DMS53 treated with DMSO at 0.1 percent for 48 hours (cell line): ENCODE data around the gene SYVN1.
"Not testable (repeated sequence)": the region's sequence is repeated elsewhere in the genome, so short reads cannot be mapped to it uniquely, and the experiment has no call there.

Source experiments
- DNase-seq: peaks from one replicate; lab custom pipeline; 2025; ENCODE audit not compliant: unreplicated experiment; lab: John Stamatoyannopoulos, UW

SYVN1 gene

DNA sequence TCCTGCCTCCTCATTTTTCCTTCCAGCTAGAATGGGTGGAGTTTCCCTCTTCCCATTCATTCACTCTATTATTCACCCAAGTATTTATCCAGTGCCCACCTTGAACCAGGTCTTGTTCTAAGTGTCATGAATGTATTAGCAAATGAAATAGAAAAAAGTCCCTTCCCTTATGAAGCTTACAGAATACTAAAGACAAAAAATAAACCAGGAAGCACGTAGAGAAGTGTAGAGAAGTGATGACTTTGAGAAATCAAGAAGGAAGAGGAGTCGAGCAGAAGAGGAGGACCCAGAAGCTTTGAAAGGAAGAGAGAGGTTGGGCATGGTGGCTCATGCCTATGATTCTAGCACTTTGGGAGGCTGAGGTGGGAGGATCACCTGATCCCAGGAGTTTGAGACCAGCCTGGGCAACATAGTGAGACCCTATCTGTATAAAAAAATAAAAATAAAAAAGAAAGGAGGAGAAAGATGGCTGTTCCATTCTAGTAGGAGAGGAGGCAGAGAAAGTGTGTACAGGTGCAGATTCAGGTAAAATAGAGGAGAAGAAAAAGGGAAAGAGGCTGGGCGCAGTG lies 17.1 kb upstream of the SYVN1 start:
- no peak for DNase-seq

DNA sequence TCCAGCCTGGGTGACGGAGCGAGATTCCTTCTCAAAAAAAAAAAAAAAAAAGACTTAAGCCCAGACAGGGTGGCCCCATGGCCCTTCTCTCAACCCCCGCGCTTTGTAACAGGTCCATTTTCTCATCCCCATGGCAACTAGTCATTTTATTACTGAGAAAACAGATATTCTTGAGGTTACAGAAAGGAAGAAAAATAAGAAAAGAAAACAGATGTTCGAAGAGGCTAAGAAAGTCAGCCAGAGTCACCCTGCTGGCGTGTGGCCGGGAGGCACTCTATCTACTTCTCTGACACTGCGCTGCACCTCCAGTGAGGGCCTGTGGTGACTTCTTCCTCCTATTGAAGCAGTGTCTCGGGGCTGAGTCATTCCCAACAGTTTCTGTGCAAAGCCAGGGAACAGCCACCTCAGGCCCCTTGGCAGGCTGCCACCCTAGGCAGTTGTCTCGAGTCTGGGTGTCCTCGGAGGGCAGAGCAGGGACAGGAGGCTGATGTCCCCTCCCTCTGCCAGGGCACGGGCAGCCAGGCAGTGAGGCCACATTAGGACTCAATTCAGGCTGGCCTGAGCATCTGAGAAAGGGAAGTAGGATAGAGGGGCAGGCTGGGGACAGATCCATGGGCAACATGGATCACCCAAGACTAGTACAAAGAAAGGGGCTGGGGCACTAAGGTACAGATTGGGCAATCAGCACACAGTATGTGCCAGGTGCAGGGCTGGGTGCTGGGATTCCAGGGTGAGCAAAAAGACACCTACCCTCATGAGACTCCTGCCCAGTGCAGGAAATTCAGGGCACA lies 16.4 kb upstream of the SYVN1 start:
- DNase-seq = peak; percentile 94

DNA sequence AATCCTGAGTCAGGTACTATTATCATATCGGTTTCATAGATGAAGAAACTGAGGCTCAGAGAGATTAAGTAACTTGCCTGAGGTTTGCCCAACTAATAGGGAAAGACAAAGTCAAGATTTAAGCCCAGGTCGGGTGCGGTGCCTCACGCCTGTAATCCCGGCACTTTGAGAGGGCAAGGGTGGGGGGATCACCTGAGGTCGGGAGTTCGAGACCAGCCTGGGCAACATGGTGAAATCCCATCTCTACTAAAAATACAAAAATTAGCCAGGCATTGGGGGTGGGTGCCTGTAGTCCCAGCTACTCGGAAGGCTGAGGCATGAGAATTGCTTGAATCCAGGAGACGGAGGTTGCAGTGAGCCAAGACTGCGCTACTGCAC lies 15.8 kb upstream of the SYVN1 start:
- DNase-seq = not testable (repeated sequence)

DNA sequence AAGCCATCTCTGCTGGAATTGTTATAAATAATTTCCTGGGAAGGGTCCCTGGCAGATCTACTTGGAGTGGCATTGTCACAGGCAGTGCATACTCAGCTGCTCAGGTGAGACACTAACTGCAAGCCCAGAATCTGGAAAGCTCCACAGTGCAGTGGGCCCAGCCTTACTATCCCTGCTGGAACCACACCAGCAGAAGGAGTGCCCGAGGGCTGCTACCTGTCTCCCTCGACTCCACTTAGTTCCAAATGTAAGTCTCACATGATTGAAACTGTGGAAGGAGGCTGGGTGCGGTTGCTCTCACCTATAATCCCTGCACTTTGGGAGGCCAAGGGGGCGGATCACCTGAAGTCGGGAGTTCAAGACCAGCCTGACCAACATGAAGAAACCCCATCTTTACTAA lies 14.3 kb upstream of the SYVN1 start:
- no peak for DNase-seq

DNA sequence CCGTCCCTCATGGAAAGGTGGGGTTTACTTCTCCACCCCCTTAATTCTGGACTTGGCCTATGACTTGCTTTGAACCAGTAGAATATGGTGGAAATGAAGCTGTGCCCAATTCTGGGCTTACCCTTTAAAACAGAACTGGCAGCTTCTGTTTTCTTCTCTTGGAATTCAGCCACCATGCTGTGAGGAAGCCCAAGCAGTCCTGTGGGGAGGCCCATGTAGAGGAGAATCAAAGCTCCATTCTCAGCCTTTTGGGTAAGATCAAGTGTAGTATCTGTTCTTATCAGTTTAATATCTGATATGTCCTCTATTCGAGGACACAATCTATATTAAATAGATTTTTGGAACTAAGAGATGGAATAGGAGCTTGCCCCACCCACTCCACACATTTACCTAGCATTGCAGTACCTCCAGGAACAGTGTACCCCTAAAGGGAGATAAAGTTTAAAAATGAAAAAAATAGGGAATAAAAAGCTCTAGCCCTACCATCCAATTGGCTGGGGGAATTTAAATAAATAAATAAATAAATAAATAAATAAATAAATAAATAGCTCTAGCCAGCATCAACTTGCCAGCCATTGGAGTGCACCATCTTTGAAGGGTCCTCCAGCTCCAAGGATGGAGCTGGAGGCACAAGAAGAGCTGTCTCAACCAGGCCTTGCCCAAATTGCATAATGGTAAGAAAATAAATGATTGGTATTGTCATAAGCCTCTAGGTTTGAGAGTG lies 13.2 kb upstream of the SYVN1 start:
- no peak for DNase-seq

DNA sequence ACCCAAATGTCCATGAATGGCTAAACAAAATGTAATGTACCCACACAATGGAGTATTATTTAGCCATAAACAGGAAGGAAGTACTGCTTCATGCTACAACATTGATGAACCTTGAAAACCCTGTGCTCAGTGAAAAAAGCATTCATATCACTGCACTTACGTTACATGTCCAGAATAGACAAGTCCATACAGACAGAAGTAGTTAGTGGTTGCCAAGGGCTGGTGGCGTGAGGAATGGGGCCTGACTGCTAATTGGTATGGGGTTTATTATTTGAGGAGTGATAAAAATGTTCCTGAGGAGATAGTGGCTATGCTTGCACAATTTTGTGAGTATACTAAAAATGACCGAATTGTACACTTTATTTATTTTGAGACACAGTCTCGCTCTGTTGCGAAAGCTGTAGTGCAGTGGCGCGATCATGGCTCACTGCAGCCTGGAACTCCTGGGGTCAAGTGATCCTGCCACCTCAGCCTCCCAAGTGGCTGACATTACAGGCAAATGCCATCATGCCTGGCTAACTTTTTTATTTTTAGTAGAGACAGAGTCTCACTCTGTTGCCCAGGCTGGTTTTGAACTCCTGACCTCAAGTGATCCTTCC lies 7.7 kb upstream of the SYVN1 start:
- DNase-seq = no peak

DNA sequence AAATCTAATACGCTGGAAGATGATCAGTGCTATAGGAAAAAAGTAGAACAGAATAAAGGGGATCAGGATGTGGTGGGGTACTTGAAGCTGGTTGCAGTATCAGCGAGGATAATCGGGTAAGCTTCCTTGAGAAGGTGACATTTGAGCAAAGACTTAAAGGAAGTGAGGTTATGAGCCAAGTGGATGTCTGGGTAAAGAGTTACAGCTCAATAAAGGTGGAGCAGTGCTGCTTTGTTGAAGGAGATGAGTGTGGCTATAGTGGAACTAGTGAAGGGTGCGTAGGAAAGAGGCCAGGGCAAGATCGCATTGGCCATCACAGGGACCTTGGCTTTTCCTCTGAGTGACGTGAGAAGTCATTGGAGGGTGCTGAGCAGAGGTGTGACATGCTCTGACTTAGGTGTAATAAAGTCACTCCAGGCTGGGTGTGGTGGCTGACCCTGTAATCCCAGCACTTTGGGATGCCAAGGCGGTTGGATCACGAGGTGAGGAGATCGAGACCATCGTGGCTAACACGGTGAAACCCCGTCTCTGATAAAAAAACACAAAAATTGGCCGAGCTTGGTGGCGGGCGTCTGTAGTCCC lies 2.3 kb upstream of the SYVN1 start:
- no peak for DNase-seq

DNA sequence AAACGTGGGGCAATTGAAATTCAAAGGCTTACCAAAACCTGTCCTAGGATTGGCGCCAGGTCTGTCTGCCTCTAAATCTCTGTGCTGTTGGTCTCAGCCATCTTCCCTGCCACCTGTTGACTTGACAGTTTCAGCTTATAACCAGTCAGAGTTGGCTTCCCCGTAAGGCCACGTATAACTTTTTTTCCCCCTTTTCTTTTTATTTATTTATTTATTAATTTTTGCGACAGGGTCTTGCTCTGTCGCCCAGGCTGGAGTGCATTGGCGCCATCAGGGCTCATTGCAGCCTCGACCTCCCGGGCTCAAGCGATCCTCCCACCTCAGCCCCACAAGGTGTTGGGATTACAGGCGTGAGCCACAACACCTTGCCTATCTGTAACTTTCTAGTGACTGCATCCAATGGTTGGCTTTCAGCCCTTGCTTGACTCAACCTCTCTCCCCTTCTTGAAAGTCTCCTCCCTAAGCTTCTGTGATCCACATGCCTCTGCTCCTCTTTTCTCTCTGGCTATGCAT lies 1.4 kb upstream of the SYVN1 start:
- DNase-seq = no peak

DNA sequence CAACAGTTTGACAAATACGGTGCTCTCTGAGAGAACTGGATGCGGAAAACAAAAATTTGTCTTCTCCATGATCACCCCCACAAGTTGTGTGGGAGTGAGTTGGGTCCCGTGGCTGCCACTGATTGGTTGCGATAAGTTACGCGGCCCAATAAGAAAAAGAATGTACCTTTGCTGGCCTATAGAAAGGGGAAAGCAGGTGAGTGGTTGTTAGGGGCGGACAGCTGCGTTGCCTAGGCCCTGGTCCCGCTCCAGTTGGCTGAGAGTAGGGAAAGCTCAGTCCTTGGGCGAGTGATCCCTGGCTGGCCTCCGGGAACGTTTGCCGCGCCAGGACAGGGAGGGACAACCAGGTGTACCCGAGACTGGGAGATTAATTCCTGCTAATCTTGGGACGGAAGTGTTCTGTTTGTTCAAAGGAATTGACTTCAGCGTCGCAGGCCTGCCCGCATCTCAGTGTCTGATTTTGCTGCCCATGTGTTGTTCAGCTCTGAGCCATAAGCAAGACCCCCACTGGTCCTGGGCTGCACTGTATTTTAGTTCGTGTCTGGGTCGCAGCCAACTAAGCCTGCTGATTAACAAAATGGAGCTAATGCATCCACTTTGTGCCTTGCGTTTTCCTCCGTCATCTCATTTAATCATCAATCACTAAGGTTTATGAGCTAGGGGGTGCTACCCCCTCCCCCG lies 773 bp upstream of the SYVN1 start:
- peak; percentile 97 for DNase-seq

DNA sequence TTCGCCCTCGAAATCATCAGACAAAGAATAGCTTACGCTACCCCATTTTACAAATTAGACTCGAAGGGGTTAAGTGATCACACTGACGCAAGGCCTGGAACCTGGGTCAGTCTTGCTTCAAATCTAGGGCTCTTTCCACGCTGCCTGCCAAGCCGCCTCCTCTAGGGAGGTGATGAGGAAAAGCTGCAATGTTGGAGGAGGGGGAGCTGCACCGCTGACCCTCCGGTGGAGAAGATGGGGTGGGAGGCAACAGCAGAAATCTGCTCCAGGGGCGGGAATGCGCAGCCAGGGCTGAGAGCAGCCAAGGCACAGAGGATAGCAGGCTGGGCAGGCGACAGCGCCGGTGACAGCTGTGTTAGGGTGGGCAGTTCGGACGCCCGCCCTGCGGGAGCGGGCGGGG lies 595 bp downstream of the SYVN1 start:
- DNase-seq = peak; percentile 9

DNA sequence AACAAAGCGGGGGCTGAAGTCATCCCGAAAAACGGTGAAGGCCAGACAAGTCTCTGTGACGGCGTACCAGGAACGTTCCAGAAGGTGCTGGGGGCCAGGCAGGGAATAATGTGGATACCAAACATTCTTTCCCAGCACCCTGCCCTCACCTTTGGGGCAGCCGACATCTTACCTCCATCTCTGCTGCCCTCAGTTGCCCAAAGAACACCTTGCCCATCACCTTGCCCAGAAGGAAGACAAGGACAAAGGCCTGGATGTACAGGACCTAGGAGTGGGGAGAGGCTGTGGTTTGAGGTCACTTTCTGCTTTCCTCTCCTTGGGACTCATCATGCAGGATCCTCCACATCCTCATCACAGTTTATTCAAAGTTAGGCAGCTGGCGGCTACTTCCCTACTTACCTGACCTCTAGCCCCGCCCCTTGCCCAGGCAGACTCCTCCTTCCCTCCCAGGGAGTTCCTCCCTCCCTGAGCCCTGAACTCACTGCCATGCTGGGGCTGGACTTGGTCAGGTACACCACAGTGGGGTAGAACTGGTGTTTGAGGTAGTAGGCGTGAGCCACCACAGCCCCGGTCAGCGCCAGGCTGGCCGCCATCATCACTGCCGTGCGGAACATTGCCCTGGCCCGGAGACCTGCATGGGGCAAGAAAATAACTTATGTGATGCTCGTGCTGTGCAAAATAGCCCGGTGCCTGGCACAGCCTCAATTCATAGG lies 1.2 kb downstream of the SYVN1 start:
- peak; percentile 41 for DNase-seq

DNA sequence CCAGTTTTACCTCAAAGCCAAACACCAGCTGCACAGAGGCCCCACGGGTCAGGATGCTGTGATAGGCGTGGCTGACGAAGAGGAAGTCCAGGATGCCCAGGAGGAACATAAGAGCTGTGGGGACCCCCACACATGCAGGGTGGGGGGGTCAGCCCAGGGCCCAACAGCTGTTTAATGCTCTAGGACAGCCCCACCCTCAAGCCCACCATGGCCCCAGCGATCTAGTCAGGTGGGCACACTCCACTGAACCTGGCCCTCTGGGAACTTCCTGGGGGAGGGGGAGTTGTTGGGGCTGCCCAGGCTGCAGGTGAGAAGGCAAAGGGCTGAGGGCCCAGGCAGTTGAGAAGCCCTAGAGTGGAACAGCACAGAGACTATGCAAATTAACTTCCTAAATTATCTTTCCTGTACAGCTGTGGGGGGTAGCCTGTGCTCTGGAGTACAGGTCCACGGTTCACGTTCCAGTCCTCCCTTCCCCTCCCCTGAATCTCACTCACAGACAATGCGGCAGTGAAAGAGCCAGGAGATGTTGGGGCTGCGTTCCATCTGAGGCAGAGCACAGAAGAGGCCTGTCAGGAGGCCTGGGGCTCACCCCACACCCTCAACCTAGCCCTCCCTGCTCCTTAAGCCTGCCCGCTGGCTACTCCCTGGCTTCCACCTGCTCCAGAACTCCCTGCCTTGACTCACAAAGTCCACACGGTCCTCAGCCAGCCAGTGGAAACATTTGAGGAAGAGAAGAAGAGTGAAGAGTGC lies 1.9 kb downstream of the SYVN1 start:
- no peak for DNase-seq

DNA sequence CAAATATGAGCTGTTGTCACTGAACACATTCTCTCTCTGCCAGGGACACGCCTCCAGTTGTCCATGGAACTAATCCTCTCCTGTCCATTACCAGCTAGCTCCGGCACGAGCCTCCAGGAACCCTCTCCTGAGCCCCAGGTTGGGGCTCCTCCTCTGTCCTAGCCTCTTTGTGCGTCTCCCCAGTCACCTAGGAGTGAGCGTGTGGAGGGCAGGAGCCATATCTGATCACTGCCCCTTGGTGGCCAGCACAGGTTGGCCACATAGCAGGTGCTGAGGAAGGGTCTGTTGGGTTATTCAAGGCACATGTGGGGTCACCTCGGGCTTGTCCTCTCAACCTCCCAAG lies 2.5 kb downstream of the SYVN1 start:
- no peak for DNase-seq

DNA sequence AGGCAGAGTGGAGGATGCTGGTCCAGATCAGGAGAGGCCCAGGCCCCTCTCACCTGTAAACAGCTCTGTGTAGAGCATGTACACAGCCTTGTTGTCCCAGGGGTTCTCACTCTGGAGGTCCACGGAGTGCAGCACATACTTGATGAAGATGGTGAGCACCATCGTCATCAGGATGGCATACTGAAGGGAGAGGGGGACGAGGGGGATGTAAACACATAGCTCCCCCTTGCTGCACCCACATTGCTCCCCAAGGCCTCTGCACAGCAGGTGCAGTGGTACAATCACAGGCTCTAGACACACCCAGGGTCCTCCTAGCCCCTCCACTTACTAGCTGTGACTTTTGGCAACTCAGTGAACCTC lies 2.9 kb downstream of the SYVN1 start:
- DNase-seq = no peak

DNA sequence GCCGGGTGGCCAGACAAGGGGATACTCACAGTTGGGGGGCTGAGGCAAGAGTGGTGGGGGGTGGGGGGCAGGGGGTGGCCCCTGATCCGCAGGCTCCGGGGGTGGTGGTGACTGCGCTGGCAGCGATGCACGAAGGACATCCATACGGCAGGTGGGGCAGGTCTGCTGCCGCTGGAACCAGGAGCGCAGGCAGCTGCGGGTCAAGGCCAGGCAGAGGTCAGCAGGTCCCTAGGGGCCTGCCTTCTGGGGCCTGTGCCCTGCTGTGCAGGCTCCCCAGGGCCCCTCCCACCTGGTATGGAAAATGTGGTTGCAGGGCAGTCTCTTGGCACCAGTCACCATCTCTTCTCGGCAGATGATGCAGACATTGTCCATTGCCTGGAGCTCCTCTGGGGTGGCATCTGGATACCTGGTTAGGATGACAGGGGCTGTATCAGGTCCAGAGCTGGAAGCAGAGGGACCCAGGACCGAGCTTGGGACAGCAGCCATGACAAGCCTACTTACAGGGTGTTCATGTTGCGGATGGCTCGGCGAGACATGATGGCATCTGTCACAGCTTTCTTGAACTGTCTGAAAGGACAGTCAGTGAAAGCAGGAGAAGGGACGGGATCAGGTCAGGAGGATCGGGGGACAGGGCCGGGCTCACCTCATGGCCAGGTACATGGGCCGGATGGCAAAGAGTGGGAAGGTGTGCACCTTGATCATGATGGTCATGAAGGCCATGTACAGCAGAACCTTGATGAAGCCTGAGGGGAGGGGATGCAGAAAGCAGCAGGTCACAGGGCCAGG lies 3.5 kb downstream of the SYVN1 start:
- DNase-seq = no peak

DNA sequence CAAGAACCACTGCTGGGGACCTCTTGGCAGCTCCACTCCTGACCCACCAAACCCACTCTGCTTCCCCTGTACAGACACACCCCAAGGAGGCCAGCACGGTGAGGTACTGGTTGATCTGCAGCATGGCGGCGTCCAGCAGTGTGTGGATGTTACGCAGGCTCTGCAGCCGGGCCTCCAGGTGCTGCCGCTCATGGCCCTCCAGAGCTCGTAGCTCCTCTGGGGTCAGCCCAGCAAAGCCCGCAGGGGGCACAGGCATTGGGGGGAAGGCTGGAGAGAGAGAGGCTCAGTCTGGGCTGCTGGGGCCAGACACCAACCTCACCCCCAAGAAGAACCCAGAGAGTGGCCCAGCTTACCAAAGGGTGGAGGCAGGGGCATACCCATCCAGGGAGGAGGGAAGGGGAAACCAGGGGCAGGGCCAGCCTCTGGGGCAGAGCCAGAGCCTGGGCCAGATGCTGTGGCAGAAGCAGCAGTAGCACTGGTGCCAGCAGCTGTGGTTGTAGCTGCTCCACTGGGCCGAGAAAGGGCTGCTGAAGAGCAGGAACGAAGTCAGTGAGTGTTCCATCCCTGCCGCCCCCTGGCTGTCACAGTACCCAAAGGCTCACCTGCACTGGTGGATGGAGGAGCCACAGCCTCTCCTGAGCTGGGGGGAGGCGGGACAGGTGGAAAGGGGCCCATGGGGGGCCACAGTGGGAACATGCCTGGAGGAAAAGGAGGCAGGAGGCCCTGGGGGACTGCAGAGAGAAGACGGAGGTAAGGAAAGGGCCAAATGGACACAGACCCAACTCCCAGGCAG lies 4.5 kb downstream of the SYVN1 start:
- DNase-seq = no peak

DNA sequence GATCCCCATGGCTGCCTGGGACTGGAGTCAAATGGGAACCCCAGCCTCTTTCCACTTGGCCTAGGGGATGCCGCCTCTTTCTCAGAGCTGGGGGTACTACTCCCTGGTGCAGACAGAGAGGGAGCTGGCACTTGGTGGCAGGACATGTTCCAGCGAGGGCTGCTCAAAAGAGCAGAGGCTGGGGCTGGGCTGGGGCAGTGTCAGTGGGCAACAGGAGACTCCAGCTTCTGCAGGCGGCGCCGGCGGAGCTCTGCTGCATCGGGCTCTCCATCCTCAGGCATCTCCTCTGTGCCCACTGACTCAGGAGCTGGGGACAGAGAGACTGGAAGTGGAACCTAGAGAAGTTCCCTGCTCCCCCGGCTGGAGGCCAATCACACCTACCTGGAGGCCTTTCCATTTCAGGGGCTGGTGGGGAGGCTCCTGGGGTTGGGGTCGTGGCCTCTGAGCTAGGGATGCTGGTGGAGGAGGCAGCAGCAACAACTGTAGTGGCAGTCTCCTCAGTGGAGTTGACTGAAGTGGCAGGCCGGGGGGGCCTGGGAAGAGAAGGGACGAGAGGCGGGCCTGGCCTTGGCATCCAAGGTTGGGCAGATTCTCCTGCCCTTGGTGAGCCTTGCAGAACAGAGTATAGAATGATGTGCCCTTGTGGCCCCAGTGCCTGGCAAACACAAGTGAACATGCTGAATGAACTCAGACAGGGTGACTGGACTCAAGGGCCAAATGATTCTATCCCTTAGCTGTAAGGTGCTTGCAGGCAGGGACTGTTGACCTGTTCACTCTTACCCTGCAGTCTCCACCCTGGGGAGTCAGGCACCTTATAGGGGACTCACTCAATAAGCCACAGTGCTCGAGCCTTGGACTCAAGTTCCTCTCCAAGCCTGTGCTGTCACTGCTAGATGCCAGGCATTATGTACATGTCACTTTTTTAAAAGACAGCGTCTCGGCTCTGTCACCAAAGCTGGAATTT lies 5.9 kb downstream of the SYVN1 start:
- no peak for DNase-seq
